ENCODE results near the gene STPG3.

The STPG3 gene

DNA sequence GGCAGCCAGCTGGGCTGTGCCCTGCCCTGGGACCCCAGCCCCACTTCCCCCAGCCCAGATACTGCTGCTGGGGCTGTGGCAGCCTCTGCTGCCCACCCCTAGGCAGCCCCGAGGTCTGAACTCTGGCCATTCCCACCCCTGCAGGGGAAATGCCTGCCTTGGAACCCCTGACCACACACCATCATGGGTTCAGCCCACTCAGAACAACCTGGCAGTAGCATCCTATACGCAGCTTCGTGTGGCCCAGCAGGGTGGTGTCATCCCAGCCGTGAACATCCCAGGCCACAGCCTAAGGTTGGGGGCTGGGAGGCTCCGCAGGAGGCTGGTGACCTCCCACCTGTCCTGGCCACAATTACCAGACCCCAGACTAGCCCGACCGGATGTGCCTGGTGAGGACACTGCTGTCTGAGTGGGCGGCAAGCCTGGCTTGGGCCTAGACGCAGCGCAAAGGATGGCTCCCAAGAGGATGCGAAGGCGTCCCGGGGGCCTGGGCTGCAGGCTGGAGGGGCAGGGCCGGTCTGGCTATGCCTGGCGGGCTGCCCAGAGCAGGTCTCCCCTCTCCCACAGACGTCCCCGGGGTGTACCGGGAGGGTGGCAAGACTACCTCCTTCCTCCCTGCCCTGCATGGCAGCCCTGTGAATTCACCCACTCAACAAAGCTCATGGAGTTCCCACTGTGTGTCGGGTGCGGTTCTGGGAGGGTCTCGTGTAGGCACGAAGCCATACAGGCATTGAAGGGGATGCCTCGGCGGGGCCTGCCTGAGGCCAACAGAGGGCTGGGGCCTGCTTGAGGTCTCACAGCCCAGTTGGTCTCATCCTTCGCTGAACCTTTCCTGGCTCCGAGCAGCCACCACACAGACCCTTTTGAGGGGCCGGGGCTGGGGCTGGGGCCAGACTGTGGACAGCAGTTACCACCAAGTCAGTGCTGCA lies 21.9 kb upstream of the STPG3 start:
- peak; percentile 52 for DNase-seq
- H3K27me3 ChIP-seq, result no peaks in the 10 kb centered on the region
- TF ChIP-seq, protein P1, sequence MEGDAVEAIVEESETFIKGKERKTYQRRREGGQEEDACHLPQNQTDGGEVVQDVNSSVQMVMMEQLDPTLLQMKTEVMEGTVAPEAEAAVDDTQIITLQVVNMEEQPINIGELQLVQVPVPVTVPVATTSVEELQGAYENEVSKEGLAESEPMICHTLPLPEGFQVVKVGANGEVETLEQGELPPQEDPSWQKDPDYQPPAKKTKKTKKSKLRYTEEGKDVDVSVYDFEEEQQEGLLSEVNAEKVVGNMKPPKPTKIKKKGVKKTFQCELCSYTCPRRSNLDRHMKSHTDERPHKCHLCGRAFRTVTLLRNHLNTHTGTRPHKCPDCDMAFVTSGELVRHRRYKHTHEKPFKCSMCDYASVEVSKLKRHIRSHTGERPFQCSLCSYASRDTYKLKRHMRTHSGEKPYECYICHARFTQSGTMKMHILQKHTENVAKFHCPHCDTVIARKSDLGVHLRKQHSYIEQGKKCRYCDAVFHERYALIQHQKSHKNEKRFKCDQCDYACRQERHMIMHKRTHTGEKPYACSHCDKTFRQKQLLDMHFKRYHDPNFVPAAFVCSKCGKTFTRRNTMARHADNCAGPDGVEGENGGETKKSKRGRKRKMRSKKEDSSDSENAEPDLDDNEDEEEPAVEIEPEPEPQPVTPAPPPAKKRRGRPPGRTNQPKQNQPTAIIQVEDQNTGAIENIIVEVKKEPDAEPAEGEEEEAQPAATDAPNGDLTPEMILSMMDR (IDR thresholded peaks at IDR 0.05; ENCODE audit: low read depth, low read length), result no peak
- peaks cover 7% of the 10 kb centered on the region; the same call in 1 of the 2 replicates for H3K4me1 ChIP-seq
- H3K9me3 ChIP-seq, result no peaks in the 10 kb centered on the region
- no peak overlapping the region for H3K4me3 ChIP-seq (ENCODE audit: low read depth, low read length)
- H3K36me3 ChIP-seq, result no peaks in the 10 kb centered on the region

DNA sequence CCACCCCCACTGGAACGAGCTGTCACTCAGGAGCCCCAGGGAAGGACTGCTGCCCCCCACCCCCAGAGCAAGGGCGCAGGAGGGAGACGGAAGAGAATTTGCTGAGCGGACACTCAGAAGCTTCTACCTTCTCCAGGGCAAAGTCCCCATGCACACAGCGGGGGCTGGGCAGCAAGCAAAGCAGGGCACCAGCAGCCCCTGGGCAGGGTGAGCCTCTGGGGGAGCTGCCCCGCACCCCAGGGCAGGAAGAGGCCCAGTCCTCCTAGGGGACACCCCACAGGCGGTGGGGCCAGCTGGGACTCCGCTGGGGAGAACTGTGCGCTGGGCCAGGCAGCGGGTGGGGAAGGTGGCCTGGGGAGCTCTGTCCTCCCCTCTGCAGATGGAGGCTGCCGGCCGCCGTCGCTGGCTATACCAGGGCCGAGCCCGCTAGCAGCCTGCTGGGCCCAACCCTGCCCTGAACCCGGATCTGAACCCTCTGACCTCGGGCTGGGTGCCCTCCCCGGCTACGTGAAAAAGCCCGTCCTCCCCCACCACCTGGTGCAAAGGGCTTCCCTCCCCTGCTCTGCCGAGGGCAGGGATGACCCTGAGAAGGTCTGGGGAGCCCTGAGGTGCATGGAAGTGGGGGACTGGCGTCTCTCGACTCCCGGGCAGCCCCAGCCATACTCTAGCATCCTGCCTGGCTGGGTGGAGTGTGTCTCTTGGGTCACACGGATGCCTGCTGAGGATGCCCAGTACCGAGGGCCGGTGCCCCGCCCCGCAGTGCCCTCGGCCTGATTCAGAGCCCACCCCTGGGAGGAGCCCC lies 21.0 kb upstream of the STPG3 start:
- TF ChIP-seq, protein P1 (IDR thresholded peaks at IDR 0.05; ENCODE audit: low read depth, low read length), result no peak
- H3K4me1 ChIP-seq, result peaks cover 7% of the 10 kb centered on the region; the same call in 1 of the 2 replicates
- H3K9me3 ChIP-seq, result no peaks in the 10 kb centered on the region
- H3K4me3 ChIP-seq (ENCODE audit: low read depth, low read length), result no peak overlapping the region
- H3K27me3 ChIP-seq, result no peaks in the 10 kb centered on the region
- no peak for DNase-seq
- no peaks in the 10 kb centered on the region for H3K36me3 ChIP-seq

DNA sequence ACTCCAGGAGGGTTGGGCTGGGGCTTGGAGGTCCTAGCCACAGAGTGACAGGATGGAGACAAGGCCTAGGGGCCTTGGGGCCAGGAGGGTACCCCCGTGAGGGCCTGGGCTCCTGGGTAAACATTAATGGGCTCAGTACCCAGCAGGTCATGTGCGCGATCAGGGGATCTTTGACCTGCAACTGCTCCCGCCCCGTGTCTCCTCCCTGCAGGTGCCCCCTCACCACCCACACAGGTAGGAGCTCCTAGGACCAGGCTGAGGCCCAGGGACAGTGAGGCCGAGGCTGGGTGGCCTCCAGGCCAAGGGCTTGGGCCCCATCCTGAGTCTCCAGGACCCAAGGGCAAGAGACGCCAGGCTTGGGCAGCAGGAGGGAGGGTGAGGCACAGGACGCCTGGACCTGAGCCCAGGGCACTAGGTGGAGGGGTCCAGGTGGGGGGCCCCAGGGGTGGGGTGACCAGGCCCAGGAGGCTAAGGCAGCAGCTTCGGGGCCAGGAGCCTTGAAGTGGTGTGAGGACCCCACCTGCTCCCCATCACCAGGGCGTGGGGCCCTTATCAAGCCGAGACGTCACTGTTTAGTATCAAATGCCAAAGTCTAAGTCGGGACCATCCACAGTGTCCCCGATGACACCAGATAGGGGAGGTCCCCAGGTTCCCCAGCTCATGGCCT lies 20.2 kb upstream of the STPG3 start, which contains the start of gene SLC34A3:
Gene SLC34A3 (plus strand): TSS at position 197 of the 667 bp plus-strand sequence. CDS start 802 bp downstream, outside the sequence.
- H3K9me3 ChIP-seq, result no peaks in the 10 kb centered on the region
- H3K27me3 ChIP-seq, result no peaks in the 10 kb centered on the region
- no peaks in the 10 kb centered on the region for H3K36me3 ChIP-seq
- peaks cover 7% of the 10 kb centered on the region; the same call in 1 of the 2 replicates for H3K4me1 ChIP-seq
- no peak for DNase-seq
- H3K4me3 ChIP-seq (ENCODE audit: low read depth, low read length), result no peak within 1 kb of the TSS
- TF ChIP-seq, protein P1 (IDR thresholded peaks at IDR 0.05; ENCODE audit: low read depth, low read length), result no peak

DNA sequence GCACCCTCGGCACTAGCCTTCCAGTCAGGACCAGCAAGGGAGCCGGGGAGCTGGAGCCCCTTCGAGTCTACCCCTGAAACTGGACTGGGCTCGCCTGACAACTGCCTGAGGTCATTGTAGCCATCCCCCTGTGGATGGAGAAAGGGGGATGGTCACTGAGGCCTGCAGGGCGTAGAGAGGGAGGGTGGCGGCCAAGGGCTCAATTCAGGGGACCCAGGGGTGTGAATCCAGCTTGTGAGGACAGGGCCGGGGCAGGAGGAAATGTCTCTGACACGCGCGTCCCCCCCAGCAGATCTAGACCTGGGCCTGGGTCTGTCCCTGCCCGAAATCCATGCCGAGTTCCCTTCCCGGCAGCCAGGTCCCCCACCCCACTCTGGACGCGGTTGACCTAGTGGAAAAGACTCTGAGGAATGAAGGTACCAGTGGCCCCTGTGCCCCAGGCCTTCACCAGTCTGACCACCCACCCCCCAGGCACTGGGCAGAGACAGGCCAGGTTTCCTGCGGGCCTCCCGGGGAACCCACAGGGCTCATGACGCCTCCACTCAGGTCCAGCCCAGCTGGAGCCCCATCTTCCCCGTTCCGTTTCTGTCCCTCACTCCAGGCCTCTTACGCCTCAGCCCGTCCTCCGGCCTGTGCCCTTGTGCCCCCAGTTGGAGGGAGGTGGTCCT lies 19.6 kb upstream of the STPG3 start:
- Histone ChIP-seq H3K27me3 (no peaks in the 10 kb centered on the region), H3K36me3 (no peaks in the 10 kb centered on the region), H3K9me3 (no peaks in the 10 kb centered on the region), H3K4me3 (ENCODE audit: low read depth, low read length) (no peak overlapping the region), H3K4me1 (peaks cover 7% of the 10 kb centered on the region; the same call in 1 of the 2 replicates)
- TF ChIP-seq, protein P1 (IDR thresholded peaks at IDR 0.05; ENCODE audit: low read depth, low read length), result no peak
- no peak for DNase-seq

DNA sequence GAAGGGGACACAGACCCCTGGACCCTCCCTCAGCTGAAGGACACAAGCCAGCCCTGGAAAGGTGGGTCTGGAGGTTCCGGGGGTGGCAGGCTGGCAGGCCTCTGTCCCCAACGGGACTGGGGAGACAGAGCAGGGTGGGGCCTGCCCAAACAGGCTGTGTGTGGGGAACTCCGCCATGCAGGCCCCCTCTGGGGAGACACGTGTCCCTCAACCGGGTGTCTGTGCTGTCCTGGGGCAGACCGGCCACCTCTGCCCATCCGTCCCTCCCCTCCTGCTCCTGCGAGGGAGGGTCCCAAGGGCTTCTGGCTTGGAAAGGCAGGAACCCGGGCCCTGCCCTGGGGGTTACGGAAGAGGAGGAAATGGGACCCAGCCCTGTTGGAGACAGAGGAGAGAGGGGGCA lies 19.0 kb upstream of the STPG3 start:
- H3K4me1 ChIP-seq, result peaks cover 11% of the 10 kb centered on the region
- no peak overlapping the region for H3K4me3 ChIP-seq (ENCODE audit: low read depth, low read length)
- DNase-seq, result no peak
- TF ChIP-seq, protein P1 (IDR thresholded peaks at IDR 0.05; ENCODE audit: low read depth, low read length), result no peak
- H3K36me3 ChIP-seq, result no peaks in the 10 kb centered on the region
- no peaks in the 10 kb centered on the region for H3K9me3 ChIP-seq
- no peaks in the 10 kb centered on the region for H3K27me3 ChIP-seq

All from BE2C (cell line).